HCEC 1CT (cell line): Measurements from ENCODE around the gene HMOX1.
A peak's percentile ranks its signal among the peaks of the same experiment; 100 is the strongest.
"Not testable (repeated sequence)": the region's sequence is repeated elsewhere in the genome, so short reads cannot be mapped to it uniquely, and the experiment has no call there.

Experiments used
- DNase-seq: peaks from one replicate; pipeline ENCODE4 v3.0.0-alpha.2; 2017

Gene HMOX1

DNA sequence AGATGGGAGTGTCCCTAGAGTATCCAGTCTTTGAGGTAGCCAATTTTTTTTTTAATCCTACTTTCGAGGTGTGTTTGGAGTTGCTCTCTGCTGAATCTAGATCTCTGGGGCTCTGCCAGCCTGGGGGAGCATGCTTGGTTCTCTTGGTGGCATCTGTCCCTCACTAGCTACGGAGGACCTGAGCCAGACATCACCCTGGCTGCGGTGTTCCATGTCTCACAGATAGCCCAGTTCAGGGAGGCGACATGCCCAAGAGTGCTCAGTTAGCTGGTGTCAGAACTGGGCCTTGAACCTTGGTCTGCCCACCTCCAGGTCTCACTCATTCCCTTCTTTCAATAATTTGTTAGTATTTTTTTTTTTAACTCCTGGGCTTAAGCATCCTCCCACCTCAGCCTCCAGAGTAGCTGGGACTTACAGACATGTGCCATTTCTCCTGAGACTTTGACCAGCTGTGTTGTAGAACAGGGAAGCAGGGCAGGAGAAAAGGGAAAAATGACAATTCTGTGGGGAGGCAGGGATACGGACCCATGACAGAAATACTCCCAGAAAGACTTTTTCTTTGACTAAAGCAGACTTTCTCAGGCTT is 621 bp downstream of the HMOX1 start:
- no peak for DNase-seq

DNA sequence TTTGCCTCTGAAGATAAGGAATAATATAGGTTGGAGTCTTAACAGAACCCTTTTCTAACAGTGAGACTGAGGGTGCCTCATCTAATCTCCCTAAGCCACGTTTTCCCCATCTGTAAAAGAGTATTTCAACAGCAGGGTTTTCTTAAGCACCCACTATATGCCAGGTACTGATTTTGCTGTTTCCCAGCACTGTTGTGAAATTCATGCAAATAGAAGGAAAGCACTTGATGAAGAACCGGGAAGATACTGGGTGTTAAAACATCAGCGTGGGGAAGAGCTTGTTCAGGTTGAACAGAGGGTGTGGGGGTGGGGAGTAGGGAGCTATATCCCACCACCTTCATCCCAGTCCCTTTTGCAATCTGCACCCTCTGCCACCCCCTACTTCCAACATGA is 2.8 kb downstream of the HMOX1 start:
- no peak for DNase-seq

DNA sequence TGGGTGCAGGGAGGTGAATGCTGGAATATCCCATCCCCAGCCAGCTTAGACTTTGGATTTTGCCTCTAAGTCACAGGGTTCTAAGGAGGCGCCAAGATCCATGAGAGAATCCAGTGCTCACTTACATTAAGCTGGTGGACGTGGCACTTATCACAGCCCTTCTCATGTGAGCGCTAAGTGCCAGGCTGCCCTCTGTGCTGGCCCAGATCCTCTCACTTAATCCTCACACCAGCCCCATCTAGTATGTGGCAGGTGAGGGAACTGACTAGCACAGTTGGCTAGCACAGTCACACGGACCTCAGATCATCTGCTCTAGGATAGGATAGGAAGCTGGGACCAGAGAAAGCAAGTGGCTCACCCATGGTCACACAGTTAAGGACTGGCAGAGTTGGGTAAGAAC is 3.6 kb downstream of the HMOX1 start:
- DNase-seq = no peak

DNA sequence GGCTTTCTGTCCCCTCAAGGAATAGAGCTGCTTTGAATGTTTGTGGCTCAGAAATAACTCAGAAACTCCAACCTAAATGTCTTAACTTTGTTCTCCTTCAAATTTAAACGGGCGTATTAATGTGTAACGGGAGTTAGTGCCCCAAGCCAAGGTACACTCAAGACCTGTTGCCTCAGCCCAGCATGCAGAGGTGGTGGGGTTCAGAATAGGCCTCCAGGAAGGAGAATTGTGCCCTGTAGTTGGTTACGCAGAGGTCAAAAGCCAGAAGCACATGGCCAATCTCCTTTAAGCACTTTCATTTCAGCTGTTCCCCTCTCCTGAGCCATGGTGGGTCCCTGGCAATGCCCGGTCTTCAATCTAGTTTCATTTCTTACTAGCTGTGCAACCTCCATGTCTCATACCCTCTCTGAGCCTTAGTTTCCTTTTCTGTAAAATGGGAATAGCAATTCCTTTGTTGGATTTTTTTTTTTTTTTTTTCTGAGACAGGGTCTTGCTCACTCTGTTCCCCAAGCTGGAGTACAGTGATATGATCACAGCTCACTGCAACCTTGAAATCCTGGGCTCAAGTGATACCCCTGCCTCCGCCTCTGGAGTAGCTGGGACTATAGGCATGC is 4.2 kb downstream of the HMOX1 start:
- DNase-seq = no peak

DNA sequence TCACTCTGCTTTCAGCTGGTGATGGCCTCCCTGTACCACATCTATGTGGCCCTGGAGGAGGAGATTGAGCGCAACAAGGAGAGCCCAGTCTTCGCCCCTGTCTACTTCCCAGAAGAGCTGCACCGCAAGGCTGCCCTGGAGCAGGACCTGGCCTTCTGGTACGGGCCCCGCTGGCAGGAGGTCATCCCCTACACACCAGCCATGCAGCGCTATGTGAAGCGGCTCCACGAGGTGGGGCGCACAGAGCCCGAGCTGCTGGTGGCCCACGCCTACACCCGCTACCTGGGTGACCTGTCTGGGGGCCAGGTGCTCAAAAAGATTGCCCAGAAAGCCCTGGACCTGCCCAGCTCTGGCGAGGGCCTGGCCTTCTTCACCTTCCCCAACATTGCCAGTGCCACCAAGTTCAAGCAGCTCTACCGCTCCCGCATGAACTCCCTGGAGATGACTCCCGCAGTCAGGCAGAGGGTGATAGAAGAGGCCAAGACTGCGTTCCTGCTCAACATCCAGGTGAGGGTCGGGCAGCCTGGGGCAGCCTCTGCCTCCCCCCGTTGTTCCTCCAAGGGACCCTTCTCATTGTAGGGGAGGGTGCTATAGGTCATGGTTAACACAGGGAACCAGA is 5.9 kb downstream of the HMOX1 start:
- DNase-seq = no peak

DNA sequence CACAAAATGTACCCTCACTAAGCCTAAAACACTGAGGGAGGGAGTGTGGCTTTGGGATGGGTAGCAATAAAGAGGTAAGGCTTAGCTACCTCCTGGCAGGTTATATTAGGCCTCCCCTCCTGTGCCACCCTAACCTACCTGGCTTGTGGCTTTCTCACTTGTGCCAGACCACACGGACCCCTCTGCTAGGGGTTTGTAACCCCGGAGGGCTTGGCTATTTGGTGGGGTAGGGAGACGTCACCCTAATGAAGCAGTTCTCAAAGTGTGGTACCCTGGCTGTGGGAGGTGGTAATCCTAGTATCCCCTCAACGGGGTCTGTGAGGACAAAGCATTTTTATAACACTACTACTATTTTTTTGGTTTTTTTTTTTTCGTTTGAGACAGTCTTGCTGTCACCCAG is 10.0 kb downstream of the HMOX1 start:
- DNase-seq = no peak

DNA sequence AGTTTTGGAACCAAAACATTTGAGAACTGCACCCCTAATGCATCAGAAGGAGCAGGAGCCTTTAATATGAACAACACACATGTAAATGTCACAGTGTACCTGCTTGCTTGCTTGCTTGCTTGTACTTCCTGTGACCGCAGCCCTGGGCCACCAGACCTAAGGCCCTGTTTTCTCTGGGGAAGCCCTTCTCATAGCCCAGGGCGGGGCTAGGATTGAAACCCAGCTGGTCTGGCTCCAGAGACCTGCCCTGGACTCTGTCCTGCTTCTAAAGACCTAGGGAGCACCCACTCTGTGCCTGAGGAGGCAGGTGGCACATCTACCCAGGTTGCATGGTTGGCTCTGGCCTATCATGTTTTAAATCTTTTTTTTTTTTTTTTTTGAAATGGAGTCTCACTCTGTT is 11.5 kb downstream of the HMOX1 start:
- no peak for DNase-seq

DNA sequence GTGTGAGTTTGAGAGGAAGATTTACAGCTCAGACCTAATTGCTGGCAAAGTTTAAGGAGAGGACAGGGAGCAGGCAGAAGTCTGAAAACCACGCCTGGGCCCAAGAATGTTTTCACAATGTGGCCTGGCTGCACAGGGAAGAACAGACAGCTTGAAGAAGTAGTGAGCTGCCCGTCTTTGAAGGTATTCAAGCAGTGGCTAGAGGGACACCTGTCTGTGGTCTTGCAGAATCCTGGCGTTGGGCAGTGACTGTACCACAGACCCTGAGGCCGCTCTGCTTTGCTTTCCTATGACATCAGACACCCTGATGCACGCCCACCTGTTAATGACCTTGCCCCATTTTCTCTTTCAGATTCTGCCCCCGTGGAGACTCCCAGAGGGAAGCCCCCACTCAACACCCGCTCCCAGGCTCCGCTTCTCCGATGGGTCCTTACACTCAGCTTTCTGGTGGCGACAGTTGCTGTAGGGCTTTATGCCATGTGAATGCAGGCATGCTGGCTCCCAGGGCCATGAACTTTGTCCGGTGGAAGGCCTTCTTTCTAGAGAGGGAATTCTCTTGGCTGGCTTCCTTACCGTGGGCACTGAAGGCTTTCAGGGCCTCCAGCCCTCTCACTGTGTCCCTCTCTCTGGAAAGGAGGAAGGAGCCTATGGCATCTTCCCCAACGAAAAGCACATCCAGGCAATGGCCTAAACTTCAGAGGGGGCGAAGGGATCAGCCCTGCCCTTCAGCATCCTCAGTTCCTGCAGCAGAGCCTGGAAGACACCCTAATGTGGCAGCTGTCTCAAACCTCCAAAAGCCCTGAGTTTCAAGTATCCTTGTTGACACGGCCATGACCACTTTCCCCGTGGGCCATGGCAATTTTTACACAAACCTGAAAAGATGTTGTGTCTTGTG is 12.5 kb downstream of the HMOX1 start:
- no peak for DNase-seq

DNA sequence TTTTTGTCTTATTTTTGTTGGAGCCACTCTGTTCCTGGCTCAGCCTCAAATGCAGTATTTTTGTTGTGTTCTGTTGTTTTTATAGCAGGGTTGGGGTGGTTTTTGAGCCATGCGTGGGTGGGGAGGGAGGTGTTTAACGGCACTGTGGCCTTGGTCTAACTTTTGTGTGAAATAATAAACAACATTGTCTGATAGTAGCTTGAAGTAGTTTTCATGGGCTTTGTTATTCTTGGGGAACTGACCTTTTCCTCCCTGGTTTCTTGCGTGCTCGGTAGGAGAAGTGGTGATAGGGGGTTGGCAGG is 13.1 kb downstream of the HMOX1 start:
- DNase-seq = no peak

DNA sequence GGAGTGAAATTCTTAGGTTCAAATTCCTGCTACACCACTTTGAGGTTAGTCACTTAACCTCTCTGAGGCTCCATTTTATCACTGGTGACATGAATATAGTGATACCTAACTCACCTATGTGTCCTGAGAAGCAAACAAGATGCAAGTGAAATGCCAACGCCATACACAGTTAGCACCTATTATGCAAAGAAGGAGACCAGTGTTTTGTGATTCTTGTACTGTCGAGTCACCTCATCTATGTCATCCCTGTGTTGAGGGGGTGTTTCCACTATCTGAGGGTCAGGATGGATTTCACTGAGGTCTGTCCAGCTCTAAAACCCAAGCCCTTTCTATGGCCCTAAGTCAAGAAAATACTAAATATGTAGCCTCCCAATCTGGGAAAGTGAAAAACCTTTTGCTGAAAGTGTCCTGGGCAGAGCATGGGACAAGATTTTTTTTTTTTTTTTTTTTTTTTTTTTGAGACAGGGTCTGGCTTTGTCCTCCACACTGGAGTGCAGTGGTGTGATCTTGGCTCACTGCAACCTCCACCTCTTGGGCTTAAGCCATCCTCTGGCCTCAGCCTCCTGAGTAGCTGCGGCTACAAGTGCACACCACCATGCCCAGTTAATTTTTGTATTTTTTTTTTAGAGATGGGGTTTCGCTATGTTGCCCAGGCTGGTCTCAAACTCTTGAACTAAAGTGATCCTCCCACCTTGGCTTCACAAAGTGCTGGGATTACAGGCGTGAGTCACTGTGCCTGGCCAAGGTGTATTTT is 14.1 kb downstream of the HMOX1 start:
- no peak for DNase-seq

DNA sequence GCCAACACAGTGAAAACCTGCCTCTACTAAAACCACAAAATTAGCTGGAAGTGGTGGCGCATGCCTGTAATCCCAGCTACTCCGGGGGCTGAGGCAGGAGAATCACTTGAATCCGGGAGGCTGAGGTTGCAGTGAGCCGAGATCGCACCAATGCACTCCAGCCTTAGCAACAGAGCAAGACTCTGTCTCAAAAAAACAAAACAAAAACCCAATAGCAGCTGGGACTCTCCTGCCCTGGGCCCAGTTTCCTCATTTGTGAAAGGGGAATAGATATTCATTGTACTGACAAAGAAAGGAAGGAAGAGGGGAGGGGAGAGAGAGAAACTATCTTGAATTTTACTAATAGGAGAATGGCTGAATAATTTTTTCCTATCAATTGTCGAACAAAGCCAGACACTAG is 15.7 kb downstream of the HMOX1 start:
- DNase-seq = not testable (repeated sequence)

DNA sequence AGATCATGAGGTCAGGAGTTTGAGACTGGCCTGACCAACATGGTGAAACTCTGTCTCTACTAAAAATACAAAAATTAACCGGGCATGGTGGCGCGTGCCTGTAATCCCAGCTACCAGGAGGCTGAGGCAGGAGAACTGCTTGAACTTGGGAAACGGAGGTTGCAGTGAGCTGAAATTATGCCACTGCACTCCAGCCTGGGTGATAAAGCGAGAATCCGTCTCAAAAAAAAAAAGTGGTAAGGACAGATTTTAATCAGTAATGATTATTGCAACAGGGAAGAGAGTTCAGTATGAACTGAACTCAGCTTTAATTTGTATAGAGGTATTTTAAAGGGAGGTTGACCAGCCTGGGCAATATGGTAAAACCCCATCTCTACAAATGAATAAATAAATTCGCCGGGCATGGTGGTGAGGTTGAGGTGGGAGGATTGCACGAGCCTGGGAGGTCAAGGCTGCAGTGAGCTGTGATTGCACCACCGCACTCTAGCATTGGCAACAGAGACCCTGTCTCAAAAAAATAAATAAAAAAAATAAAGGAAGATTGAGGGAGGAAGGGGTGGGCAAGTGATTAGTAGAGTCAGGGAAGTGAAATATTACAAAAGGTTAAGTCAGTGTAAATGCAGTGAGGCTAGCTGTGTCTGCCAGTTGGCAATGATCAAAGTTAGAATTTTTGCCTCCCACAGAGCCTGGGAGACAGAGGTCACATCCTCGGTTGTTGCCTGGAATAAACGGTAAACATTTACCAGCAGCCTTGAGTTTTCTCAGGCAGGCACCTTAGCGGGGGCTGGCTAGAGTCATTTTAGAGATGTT is 16.4 kb downstream of the HMOX1 start:
- no peak for DNase-seq

DNA sequence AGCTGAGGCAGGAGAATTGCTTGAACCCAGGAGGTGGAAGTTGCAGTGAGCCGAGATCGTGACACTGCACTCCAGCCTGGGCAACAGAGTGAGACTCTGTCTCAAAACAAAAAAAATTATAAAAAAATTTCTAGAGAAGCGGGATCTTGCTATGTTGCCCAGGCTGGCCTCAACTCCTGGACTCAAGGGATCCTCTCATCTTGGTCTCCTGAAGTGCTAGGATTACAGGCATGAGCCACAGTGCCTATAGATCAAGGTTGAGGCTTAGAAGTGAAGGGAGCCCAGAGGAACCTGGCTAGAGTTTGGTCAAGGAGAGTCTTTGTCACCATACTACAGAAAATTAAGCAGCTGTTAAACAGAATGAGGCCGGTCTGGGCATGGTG is 17.7 kb downstream of the HMOX1 start:
- no peak for DNase-seq

DNA sequence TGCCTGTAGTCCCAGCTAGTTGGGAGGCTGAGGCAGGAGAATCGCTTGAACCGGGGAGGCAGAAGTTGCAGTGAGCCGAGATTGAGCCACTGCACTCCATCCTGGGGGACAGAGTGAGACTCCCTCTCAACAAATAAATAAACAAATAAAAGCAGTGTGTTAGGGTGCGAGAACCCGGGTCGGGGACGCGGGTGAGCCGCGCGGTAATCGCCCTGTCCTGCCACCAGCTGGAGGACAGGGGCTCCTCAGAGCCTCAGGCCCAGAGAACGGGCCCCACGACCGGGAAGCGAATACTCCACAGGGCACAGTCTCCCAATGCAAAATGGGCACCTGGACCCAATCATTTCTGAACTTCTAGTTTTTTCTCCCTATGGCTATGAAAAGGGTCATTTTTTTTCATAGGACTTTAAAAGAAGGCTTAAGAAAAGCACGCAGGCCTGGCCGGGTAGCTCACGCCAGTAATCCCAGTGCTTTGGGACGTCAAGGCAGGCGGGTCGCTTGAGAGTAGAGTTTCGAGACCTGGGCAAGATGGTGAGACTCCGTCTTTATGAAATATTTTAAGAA is 18.3 kb downstream of the HMOX1 start:
- DNase-seq = no peak

DNA sequence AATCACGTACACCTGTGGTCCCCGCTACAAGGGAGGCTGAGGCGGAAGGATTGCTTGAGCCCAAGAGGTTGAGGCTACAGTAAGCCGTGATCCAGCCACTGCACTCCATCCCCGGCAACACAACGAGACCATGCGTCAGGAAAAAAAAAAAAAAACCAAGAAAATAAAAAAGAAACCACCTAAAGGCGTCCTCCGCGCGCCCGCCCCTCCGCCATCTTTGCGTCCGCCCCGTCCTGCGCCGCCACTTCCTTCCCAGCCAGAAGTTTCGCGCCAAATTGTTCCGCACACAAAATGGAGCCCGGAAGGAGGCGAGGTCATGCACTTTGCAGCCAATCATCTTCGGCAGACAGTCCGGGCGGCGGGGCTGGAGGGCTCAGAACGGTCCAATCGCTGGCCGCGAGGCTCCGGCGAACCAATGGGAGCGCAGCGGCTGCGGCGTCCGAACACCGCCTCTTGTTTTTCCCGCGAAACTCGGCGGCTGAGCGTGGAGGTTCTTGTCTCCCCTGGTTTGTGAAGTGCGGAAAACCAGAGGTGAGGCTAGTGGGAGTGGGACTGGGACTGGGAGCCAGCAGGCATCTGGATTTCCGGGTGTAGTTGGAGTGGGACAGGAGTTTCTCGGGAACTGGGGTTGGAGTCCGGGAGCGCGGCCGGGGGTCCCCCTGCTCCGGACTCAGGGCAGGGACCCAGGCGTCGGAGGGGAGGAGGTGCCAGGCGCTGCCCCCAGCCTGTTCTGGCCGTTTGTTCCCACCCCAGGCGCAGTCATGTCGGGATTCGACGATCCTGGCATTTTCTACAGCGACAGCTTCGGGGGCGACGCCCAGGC is 19.0 kb downstream of the HMOX1 start, which contains the start of gene MCM5:
Gene MCM5 (plus strand): TSS at position 463 of the 823 bp plus-strand sequence. CDS start 299 bp downstream, at position 762.
- peak; percentile 98 for DNase-seq

DNA sequence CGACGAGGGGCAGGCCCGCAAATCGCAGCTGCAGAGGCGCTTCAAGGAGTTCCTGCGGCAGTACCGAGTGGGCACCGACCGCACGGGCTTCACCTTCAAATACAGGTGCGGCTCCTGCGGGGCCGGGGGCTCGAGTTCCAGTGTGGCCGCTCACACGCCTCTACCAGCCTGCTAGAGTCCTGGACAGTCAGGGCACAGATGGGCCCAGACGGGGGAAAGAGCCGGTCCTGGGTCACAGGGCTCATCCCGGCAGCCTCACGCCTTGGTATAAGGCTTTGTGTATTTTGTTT is 19.6 kb downstream of the HMOX1 start:
- no peak for DNase-seq

DNA sequence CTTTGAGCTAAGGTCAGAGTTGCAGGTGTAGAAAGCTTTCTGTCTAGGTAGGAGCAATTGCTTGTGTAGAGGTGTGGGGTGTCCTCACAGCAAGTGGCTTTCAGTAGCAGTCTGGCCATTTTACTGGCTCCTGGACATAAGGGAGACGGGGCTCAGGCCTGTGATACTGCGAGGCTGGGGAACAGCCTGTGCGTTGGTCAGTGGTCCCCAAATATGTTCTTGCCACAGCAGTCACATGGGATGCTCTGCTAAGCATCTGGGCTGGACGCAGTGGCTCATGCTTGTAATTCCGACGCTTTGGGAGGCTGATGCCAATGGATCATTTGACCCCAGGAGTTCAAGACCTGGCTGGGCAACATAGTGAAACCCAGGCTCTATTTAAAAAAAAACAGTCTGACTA is 21.0 kb downstream of the HMOX1 start:
- DNase-seq = no peak

DNA sequence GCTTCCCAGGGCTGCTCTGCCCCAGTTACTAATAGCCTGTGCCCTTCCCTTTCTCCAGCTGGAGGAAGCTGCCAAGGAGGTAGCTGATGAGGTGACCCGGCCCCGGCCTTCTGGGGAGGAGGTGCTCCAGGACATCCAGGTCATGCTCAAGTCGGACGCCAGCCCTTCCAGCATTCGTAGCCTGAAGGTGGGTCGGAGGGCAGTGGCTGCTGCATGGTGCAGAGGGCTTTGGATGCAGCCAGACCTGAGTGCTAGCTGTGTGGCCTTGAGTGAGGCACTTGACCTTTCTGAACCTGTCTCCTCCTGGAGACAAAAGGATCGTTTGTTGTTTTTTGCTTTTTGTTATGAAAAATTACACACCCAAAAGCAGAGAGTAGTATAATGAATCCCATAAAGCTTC is 22.5 kb downstream of the HMOX1 start:
- DNase-seq = no peak

DNA sequence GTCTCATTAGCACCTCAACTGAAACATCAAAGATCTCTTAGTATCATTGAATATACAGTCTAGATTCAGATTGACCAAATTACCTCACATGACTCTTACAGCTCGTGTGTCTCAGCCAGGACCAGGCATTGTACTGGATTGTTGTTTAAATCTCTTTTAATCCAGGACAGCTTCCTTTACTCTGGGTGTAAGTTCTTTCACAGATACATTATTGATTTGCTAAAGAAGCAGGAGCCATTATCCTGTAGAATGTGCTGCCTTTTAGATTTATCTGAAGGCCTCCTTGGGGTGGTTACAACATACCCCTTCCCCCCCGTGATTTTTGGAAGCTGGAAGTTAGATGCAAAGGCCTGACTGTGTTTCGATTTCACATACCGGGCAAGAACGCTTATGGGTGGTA is 23.3 kb downstream of the HMOX1 start:
- no peak for DNase-seq

DNA sequence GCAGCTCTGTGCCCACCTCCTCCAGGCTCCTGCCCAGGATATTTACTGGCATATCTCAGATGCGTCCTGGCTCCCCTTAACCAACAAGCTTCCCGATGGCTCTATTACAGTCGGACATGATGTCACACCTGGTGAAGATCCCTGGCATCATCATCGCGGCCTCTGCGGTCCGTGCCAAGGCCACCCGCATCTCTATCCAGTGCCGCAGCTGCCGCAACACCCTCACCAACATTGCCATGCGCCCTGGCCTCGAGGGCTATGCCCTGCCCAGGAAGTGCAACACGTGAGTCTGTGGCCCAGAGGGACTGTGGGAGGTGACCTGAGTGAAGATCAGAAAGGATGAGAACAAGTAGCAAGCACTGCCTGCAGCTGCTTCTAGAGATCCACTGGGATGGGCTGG is 25.5 kb downstream of the HMOX1 start:
- DNase-seq = no peak

DNA sequence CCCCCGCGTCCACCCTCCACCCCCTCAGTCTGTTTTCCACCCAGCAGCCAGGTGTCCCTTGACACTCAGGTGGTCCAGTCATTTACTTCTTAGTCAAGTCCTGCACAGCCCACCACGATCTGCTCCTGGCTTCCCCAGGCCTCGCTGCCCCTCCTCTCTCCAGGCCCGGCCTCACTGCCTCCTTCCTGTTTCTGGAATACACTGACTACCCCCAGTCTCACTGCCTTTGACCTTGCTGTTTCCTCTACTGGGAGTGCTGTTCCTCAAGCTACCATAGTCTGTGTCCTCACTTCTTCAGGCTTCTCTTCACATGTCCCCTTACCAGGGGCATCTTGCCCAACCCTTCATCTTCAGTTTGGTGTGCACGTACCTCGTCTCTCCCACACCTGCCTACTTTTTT is 26.5 kb downstream of the HMOX1 start:
- DNase-seq = no peak
